Right ventricle myocardium inferior (tissue), 1 donor: ENCODE measurements around the gene CTXN1. TPM values are rescaled to one million over a fixed set of nuclear protein-coding genes. Genes with fewer than 3 reads are reported as not detected.
A peak's percentile ranks its signal among the peaks of the same experiment; 100 is the strongest.
"Not testable (repeated sequence)": the region's sequence is repeated elsewhere in the genome, so short reads cannot be mapped to it uniquely, and the experiment has no call there.

Experiments
- ATAC-seq: fragments of 200-7000 bp; cut with Tn5 transposase; one replicate; pipeline ENCODE4 v1.9.1; 2020; ENCODE audit warnings: mild to moderate bottlenecking, moderate library complexity
- DNase-seq: peaks from one replicate; pipeline ENCODE4 v3.0.0; 2021; ENCODE audit errors: missing footprints
- intact Hi-C: fragments of 100-400 bp; cut with DNase I; formaldehyde crosslinking; loops from one replicate; pipeline ENCODE4 v1.11.0; 2022
- total RNA-seq: library from RNA; stranded (reverse); fragmentation: NEBNext Ultra II Directional; extraction: Animal tissue kit (Norgen Biotek cat#: 25700); gene quantifications from one replicate; pipeline ENCODE4 v1.2.1, GENCODE V29; 2021
- donor health status: DM: no; HTN: yes; CAD: no; lungs with severe emphysema.

Gene CTXN1
- total RNA-seq, 1 donor from 2014 or later: 0.19 TPM

- intact Hi-C loops: no loop called here
- DNase-seq: no peak
- no peak for ATAC-seq
These were observed 7.1 kb downstream of the CTXN1 start for GRCh38 chr19:7918615-7919421.

DNA sequence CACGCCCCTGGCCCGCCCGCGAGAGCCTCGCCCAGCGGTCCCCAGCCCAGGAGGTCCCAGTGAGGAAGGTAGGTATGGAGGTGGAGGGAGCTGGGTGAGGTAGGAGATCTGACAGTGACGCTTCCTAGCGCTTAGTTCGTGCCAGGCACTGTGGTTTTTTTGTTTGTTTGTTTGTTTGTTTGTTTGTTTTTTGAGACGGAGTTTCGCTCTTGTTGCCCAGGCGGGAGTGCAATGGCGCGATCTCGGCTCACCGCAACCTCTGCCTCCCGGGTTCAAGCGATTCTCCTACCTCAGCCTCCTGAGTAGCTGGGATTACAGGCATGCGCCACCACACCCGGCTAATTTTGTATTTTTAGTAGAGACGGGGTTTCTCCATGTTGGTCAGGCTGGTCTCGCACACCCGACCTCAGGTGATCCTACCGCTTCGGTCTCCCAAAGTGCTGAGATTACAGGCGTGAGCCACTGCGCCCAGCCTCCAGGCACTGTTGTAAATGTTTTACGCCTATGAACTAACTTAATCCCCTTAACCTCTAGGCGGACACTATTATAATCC is 7.8 kb downstream of the CTXN1 start:
- DNase-seq, ATAC-seq, intact Hi-C loops: not testable (repeated sequence)

DNA sequence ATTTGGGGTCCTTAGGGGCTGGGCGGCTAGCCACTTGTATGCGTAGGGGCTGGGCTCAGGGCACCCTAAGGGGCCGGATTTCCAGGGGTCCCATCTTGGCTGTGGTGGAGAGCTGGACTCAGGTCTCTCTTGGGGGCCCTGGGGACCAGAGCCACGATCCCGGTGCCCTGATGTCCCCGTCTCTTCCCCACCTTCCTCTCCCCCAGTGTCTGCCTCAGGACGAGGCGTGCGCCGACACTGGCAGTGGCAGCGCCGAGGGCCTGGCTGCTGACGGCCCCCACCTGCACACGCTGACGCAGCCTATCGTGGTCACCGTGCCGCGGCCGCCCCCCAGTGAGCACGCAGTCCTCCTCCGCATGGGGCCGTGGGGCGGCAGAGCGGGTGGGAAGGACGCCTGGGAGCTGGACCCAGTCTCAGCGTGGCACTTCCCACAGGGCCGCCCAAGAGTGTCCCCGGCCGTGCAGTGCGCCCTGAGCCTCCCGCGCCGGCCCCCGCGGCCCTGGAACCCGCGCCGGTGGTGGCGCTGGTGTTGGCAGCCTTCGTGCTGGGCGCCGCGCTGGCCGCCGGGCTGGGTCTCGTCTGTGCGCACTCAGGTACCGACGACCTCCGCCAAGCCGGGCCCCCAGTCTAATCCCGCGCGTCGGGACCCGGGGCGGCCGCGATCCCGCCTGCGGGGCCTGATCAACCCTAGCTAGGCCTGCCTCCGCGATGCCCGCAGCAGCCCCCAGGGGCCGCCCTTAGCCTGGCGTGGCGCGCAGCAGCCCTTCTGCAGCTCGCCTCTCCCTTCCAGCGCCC is 8.5 kb downstream of the CTXN1 start:
- no peak for ATAC-seq
- DNase-seq: no peak
- intact Hi-C loops: no loop called here

- intact Hi-C loops: no loop called here
- no peak for ATAC-seq
- DNase-seq: no peak
These were observed 9.0 kb downstream of the CTXN1 start for GRCh38 chr19:7916955-7917266.

- DNase-seq (no peak), ATAC-seq (no peak)
- intact Hi-C loops: no loop called here
These were observed 9.6 kb downstream of the CTXN1 start for GRCh38 chr19:7916103-7916954.

- intact Hi-C loops: no loop called here
- DNase-seq (no peak), ATAC-seq (no peak)
These were observed 10.5 kb downstream of the CTXN1 start for GRCh38 chr19:7915250-7916102.

DNA sequence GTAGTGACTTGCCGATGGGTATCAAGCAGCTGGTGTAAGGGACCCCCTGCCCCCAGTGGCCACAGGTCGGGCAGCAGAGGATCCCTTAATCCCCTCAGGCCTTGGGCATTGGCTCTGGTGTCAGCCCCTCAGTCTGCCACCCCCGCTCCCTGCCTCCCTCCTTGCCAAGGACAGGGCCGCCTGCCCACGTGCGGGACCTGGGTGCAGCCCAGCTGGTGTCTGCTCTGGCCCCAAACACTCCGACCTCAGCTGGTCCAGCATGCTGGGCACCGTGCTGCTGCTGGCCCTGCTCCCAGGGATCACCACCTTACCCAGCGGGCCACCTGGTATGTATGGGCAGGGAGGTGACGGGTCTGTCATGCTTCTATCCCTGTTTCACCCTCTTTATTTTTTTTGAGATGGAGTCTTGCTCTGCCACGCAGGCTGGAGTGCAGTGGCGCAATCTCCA is 11.3 kb downstream of the CTXN1 start, which contains the start of gene TGFBR3L:
Gene TGFBR3L (plus strand): TSS at position 233 of the 448 bp plus-strand sequence.
- ATAC-seq (no peak), DNase-seq (no peak)
- intact Hi-C loops: no loop called here

GRCh38 chr19:7914099-7914498 is 11.8 kb downstream of the CTXN1 start:
- ATAC-seq (no peak), DNase-seq (no peak)
- intact Hi-C loops: no loop called here

- intact Hi-C loops: no loop called here
- no peak for ATAC-seq
- no peak for DNase-seq
These were observed 12.3 kb downstream of the CTXN1 start for GRCh38 chr19:7913652-7914051.

DNA sequence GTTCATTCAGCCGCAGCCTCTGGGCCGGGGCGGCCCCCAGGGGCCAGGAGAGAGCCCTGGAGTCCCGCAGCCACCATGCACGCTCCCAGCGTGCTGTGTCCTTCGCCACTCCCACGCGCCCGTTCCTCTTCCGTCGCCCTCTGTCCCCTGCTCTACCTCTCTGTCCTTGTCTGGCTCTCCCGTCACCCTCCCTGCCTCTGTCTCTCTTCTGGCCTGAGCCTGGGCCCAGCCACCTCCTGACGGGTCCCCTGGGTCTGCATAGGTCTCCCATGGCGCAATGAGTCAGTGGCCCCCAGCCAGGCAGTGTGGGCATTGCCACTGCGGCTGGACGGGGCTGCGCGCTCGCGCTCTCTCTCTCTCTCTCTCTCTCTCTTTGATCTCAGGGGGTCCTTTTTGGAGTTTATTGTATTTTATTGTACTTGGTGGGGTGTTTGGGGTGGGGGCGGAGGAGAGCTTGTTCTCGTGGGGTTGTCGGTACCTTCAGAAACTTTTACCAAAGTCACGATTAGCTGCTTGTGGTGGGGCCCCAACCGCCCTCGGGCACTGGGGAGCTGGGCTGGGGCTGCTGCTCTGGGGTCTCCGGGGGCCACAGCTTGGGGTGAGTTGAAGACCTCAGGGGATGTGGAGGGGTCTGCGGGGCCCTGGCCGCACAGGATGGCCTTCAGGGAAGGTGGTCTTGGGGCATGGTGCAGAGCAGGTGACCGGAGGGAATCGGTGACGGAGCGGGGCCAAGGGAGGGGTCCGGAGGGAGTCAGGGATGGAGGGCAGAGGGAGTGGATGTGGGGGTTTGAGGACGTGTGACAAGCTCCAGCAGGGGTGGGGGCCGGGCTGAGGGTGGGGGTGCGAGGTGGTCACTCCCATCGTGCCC is 13.0 kb downstream of the CTXN1 start:
- intact Hi-C loops: no loop called here

DNA sequence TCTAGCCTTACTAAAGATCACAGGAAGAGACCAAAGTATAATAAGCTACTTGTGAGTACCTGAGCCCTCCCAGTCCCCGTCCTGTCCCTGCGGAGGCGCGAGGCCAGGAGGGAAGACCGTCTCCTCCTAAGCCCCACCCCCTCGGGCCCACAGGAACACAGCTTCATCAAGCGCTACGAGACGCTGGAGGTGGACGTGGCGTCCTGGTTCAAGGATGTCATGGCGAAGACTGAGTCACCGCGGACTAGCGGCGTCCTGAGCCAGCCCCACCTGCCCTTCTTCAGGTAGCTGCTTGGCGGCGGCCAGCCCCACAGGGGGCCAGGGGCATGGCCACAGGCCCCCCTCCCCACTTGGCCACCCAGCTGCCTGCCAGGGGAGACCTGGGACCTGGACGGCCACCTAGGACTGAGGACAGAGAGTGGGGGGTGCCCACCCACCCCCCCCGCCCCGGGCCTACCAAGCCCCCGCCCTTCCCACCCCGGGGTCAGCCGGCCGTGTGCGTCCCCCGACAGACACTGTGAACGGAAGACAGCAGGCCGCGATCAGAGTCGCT is 13.7 kb downstream of the CTXN1 start:
- intact Hi-C loops: no loop called here
- ATAC-seq: no peak
- DNase-seq: no peak

More for the DNA sequence above, 13.0 kb downstream of the CTXN1 start:
- ATAC-seq (no peak), DNase-seq (no peak)

DNA sequence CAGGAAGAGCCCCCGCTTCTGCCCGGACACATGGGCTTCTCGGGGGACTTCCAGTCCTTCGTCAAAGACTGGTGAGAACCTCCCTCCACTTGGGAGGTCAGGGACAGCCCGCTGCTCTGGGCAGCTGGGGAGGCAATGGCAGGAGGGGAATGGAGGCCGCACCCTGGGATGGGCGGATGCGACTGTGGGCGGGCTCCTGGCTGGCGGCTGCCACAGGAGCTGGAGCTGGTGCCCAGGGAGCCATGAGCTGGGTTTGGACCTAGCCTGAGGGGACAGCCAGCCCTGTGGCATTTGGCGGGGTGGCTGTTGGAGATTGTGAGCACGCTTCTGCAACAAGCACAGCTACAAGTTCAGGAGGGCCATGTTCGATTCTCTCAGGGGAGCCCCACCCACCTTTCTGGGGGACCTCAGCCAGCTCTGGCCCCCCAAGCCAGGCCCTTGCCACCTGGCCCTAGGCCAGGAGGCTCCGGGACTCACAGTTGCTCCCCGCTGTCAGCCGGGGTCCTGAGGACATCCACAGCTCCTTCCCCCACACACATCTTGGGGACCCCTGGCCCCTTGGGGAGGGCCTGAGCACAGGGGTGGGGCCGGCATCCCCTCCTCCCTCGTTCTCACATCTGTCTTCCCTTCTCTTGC is 14.3 kb downstream of the CTXN1 start:
- ATAC-seq: no peak
- DNase-seq: no peak
- intact Hi-C loops: no loop called here

DNA sequence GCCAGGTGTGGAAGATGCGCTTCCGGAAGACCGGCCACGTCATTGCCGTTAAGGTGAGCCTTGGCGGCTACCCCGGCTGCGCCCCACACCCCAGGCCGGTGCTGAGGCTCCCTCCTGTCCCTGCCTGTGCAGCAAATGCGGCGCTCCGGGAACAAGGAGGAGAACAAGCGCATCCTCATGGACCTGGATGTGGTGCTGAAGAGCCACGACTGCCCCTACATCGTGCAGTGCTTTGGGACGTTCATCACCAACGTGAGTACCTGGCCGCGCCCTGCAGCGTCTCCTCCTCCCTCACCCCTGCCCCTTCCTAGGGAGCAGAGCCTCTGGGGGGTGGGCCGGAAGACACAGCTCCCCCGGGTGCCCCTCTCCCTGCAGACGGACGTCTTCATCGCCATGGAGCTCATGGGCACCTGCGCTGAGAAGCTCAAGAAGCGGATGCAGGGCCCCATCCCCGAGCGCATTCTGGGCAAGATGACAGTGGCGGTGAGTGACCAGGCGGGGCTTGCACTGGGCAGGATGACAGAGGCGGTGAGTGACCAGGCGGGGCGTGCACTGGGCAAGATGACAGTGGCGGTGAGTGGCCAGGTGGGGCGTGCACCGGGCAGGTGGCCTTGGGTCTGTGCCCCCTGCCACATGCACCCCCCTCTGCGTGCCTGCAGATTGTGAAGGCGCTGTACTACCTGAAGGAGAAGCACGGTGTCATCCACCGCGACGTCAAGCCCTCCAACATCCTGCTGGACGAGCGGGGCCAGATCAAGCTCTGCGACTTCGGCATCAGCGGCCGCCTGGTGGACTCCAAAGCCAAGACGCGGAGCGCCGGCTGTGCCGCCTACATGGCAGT is 15.4 kb downstream of the CTXN1 start:
- DNase-seq (no peak), ATAC-seq (no peak)
- intact Hi-C loops: no loop called here

DNA sequence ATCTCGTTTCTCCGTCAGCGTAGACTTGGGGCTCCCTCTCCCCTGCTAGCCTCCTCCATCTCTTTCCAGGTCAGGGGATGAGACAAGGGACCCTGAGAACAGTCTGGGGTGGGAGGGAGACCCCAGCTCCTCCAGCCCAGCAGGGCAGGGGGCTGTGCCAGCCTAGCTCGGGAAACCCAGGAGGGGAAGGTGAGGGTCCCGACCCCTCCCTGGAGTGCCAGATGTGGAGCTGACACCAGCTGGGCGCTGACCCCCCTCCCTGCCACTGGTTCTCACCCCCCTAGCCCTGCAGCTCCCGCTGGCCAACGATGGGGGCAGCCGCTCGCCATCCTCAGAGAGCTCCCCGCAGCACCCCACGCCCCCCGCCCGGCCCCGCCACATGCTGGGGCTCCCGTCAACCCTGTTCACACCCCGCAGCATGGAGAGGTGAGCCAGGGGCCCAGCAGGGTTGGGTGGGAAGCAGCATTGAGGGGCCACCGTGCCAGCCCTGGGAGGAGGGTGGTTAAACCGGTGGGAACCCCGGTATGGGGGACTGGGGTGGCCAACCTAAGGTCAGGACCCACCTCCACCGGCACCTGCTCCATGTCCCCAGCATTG is 16.4 kb downstream of the CTXN1 start:
- DNase-seq (no peak), ATAC-seq (no peak)
- intact Hi-C loops: no loop called here

- intact Hi-C loops: no loop called here
- ATAC-seq: peak; percentile 5
- DNase-seq: no peak
These were observed 17.0 kb downstream of the CTXN1 start for GRCh38 chr19:7908742-7909461.
